ENCODE data around the gene TAF11L11.
"Not testable (repeated sequence)": the region's sequence is repeated elsewhere in the genome, so short reads cannot be mapped to it uniquely, and the experiment has no call there.

GRCh38 chr5:17607461-17607860 is 3.5 kb downstream of the TAF11L11 start:
- TF ChIP-seq CTCF (IDR thresholded peaks at IDR 0.05; ENCODE audit: low read depth, low read length, missing input control); GABPA (IDR thresholded peaks at IDR 0.05 in 1 of 2, conservative IDR thresholded peaks at IDR 0.05 in 1 of 2); TAF1 (conservative IDR thresholded peaks at IDR 0.05); EGR1 (IDR thresholded peaks at IDR 0.05; ENCODE audit: low read depth in 2 of 2); YY1 (IDR thresholded peaks at IDR 0.05); JUND (IDR thresholded peaks at IDR 0.05); ATF3 (IDR thresholded peaks at IDR 0.05); SP1 (IDR thresholded peaks at IDR 0.05); FOXA1 (IDR thresholded peaks at IDR 0.05); ZBTB33 (IDR thresholded peaks at IDR 0.05); RAD21 (IDR thresholded peaks at IDR 0.05): not testable (repeated sequence)
- TF ChIP-seq, protein P1, sequence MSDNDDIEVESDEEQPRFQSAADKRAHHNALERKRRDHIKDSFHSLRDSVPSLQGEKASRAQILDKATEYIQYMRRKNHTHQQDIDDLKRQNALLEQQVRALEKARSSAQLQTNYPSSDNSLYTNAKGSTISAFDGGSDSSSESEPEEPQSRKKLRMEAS (IDR thresholded peaks at IDR 0.05): not testable (repeated sequence)
- TF ChIP-seq, protein P2, sequence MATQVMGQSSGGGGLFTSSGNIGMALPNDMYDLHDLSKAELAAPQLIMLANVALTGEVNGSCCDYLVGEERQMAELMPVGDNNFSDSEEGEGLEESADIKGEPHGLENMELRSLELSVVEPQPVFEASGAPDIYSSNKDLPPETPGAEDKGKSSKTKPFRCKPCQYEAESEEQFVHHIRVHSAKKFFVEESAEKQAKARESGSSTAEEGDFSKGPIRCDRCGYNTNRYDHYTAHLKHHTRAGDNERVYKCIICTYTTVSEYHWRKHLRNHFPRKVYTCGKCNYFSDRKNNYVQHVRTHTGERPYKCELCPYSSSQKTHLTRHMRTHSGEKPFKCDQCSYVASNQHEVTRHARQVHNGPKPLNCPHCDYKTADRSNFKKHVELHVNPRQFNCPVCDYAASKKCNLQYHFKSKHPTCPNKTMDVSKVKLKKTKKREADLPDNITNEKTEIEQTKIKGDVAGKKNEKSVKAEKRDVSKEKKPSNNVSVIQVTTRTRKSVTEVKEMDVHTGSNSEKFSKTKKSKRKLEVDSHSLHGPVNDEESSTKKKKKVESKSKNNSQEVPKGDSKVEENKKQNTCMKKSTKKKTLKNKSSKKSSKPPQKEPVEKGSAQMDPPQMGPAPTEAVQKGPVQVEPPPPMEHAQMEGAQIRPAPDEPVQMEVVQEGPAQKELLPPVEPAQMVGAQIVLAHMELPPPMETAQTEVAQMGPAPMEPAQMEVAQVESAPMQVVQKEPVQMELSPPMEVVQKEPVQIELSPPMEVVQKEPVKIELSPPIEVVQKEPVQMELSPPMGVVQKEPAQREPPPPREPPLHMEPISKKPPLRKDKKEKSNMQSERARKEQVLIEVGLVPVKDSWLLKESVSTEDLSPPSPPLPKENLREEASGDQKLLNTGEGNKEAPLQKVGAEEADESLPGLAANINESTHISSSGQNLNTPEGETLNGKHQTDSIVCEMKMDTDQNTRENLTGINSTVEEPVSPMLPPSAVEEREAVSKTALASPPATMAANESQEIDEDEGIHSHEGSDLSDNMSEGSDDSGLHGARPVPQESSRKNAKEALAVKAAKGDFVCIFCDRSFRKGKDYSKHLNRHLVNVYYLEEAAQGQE (IDR thresholded peaks at IDR 0.05): not testable (repeated sequence)

Measured in liver (tissue), 3 donors.